CD14-positive monocyte (primary cell): ENCODE results near the gene COL13A1. TPM values are rescaled to one million over a fixed set of nuclear protein-coding genes. Genes with fewer than 3 reads are reported as not detected.

Experiments used
- DNase-seq, 3 donors: peaks; one replicate each; pipeline ENCODE4 v3.0.0-alpha.2; 2011 to 2022
- H2AFZ ChIP-seq: 2 replicates; pipeline ENCODE4 v1.6.0; 2012; ENCODE audit warnings: mild to moderate bottlenecking, low read depth, low read length, inconsistent platforms; ENCODE audit not compliant: insufficient read depth, poor library complexity, severe bottlenecking
- H3K27ac ChIP-seq, 2 donors: 1 replicate in 1 of 2; 2 replicates in 1 of 2; pipeline ENCODE4 v1.5.1; 2012 to 2013; ENCODE audit warnings: low read length in 2 of 2, control low read depth in 1 of 2, inconsistent platforms in 1 of 2, low read depth in 1 of 2, mild to moderate bottlenecking in 1 of 2
- H3K27me3 ChIP-seq, 2 donors: one replicate each; pipeline versions ENCODE4 v1.6.0 to v1.6.1; 2011 to 2013; ENCODE audit warnings: low read length in 2 of 2; ENCODE audit not compliant: control insufficient read depth in 2 of 2, insufficient read depth in 2 of 2
- H3K36me3 ChIP-seq, 2 donors: replicated peaks in 1 of 2; 1 replicate in 1 of 2; 2 replicates in 1 of 2; pipeline versions ENCODE4 v1.5.1 to v1.6.1; 2012 to 2013; ENCODE audit warnings: low read length in 2 of 2, control low read depth in 1 of 2, inconsistent platforms in 1 of 2, mild to moderate bottlenecking in 1 of 2; ENCODE audit not compliant: insufficient read depth in 2 of 2, control insufficient read depth in 1 of 2
- H3K4me1 ChIP-seq, 2 donors: 1 replicate in 1 of 2; 2 replicates in 1 of 2; pipeline versions ENCODE4 v1.5.1 to v1.6.1; 2012 to 2013; ENCODE audit warnings: low read length in 2 of 2, control low read depth in 1 of 2, inconsistent platforms in 1 of 2, mild to moderate bottlenecking in 1 of 2, moderate library complexity in 1 of 2; ENCODE audit not compliant: insufficient read depth in 2 of 2, control insufficient read depth in 1 of 2
- H3K4me2 ChIP-seq: replicated peaks from 2 replicates; pipeline ENCODE3; 2012; ENCODE audit warnings: low read length, moderate library complexity, mild to moderate bottlenecking; ENCODE audit not compliant: poor library complexity, severe bottlenecking; ENCODE audit errors: extremely low read depth
- H3K4me3 ChIP-seq, 3 experiments: fragments of 200-600 bp in 1 of 3; sonication (generic) in 1 of 3; replicated peaks in 1 of 3; 1 replicate in 2 of 3; 2 replicates in 1 of 3; pipeline ENCODE4 v1.5.1; 2011 to 2013; ENCODE audit warnings: low read length in 3 of 3, mild to moderate bottlenecking in 3 of 3, control low read depth in 2 of 3, low read depth in 2 of 3, inconsistent platforms in 1 of 3, moderate library complexity in 1 of 3
- H3K79me2 ChIP-seq: 2 replicates; pipeline ENCODE4 v1.6.0; 2012; ENCODE audit warnings: mild to moderate bottlenecking, control low read depth, inconsistent platforms, low read length, moderate library complexity; ENCODE audit not compliant: insufficient read depth
- H3K9ac ChIP-seq: 2 replicates; pipeline ENCODE4 v1.6.0; 2017; ENCODE audit warnings: low read length, mild to moderate bottlenecking; ENCODE audit not compliant: insufficient read depth, poor library complexity, severe bottlenecking
- H3K9me3 ChIP-seq, 2 donors: replicated peaks in 1 of 2; 1 replicate in 1 of 2; 2 replicates in 1 of 2; pipeline versions ENCODE4 v1.5.1 to v1.6.1; 2012 to 2013; ENCODE audit warnings: low read length in 2 of 2, control low read depth in 1 of 2; ENCODE audit not compliant: control insufficient read depth in 1 of 2, insufficient read depth in 1 of 2
- H4K20me1 ChIP-seq: 2 replicates; pipeline ENCODE4 v1.6.0; 2012; ENCODE audit warnings: mild to moderate bottlenecking, low read length, control low read depth, moderate library complexity; ENCODE audit not compliant: insufficient read depth
- H3K27ac Mint-ChIP-seq, 7 donors: one replicate each; pipeline ENCODE4 v1.8.0; 2020; ENCODE audit warnings: mild to moderate bottlenecking in 7 of 7, mixed read lengths in 7 of 7, moderate library complexity in 6 of 7, inconsistent platforms in 2 of 7
- H3K27me3 Mint-ChIP-seq, 3 donors: one replicate each; pipeline ENCODE4 v1.8.0; 2021 to 2022; ENCODE audit warnings: low read depth in 3 of 3, mild to moderate bottlenecking in 3 of 3, mixed read lengths in 3 of 3, moderate library complexity in 3 of 3, inconsistent platforms in 1 of 3
- H3K36me3 Mint-ChIP-seq, 2 donors: one replicate each; pipeline ENCODE4 v1.8.0; 2020; ENCODE audit warnings: mixed read lengths in 2 of 2, inconsistent platforms in 1 of 2, mild to moderate bottlenecking in 1 of 2
- H3K4me1 Mint-ChIP-seq: one replicate; pipeline ENCODE4 v1.8.0; 2020; ENCODE audit warnings: mild to moderate bottlenecking, mixed read lengths
- H3K4me3 Mint-ChIP-seq, 2 donors: one replicate each; pipeline ENCODE4 v1.8.0; 2020; ENCODE audit warnings: mild to moderate bottlenecking in 2 of 2, mixed read lengths in 2 of 2, moderate library complexity in 1 of 2
- H3K9me3 Mint-ChIP-seq, 7 donors: one replicate each; pipeline ENCODE4 v1.8.0; 2020 to 2022; ENCODE audit warnings: mixed read lengths in 7 of 7, mild to moderate bottlenecking in 6 of 7, moderate library complexity in 6 of 7, inconsistent platforms in 2 of 7
- CTCF ChIP-seq: fragments of 200-600 bp; IDR thresholded peaks from one replicate; pipeline ENCODE4 v1.8.0; 2022; ENCODE audit warnings: antibody characterized with exemption, mild to moderate bottlenecking
- whole genome bisulfite sequencing: methylation state at CpG from one replicate; pipeline ENCODE4 v1.1.5; 2013; ENCODE audit warnings: missing lambda C conversion rate; ENCODE audit not compliant: insufficient coverage; 5-methylcytosine and 5-hydroxymethylcytosine counted together
- intact Hi-C, 2 donors: fragments of 100-400 bp; cut with micrococcal nuclease; formaldehyde crosslinking; loops; one replicate each; pipeline versions ENCODE4 v1.15.0 to v1.15.1; 2023
- polyA plus RNA-seq, 3 donors: library from polyadenylated mRNA; depleted of rRNA in 1 of 3; unstranded in 2 of 3; stranded (reverse) in 1 of 3; fragments of 300-500 nt in 2 of 3; fragments of >200 nt in 1 of 3; fragmentation: Illumina TruSeq in 2 of 3; gene quantifications; 1 replicate in 2 of 3; 2 replicates in 1 of 3; pipeline ENCODE4 v1.2.3, GENCODE V29; 2012 to 2021

COL13A1 gene
- polyA plus RNA-seq, 3 donors = not detected

GRCh38 chr10:69919250-69919649 lies 117.5 kb downstream of the COL13A1 start:
- WGBS = no CpG with 5 or more reads among the region's 1 CpG

GRCh38 chr10:69925111-69925510 lies 123.4 kb downstream of the COL13A1 start:
- no peak overlapping the region for H2AFZ ChIP-seq
- H3K79me2 ChIP-seq = no peaks in the 10 kb centered on the region
- H3K27ac ChIP-seq = no peak overlapping the region
- Mint-ChIP-seq H3K4me1 (no peaks in the 10 kb centered on the region), H3K36me3 (no peaks in the 10 kb centered on the region), H3K27ac (no peak overlapping the region), H3K9me3 (peaks cover 0 to 3% (median 0%) of the 10 kb centered on the region in 7 donors), H3K4me3 (no peak overlapping the region), H3K27me3 (peaks cover 7 to 15% (median 14%) of the 10 kb centered on the region in 3 donors)
- no peaks in the 10 kb centered on the region for H3K36me3 ChIP-seq
- no peaks in the 10 kb centered on the region for H4K20me1 ChIP-seq
- no peak for DNase-seq
- H3K27me3 ChIP-seq = no peaks in the 10 kb centered on the region
- H3K4me2 ChIP-seq = no peak overlapping the region
- no peaks in the 10 kb centered on the region for H3K9me3 ChIP-seq
- intact Hi-C loops = no loop called here
- no peak overlapping the region for H3K4me3 ChIP-seq
- TF ChIP-seq CTCF = no peak
- no peaks in the 10 kb centered on the region for H3K4me1 ChIP-seq
- WGBS = 87% methylated on average over 5 of the region's 5 CpGs
- no peak overlapping the region for H3K9ac ChIP-seq

More at GRCh38 chr10:69919250-69919649, 117.5 kb downstream of the COL13A1 start:
- Histone ChIP-seq H3K9ac (no peak overlapping the region), H3K4me1 (no peaks in the 10 kb centered on the region), H4K20me1 (no peaks in the 10 kb centered on the region), H3K79me2 (no peaks in the 10 kb centered on the region), H3K9me3 (no peaks in the 10 kb centered on the region), H3K4me2 (no peak overlapping the region), H3K27me3 (no peaks in the 10 kb centered on the region), H2AFZ (no peak overlapping the region), H3K27ac (no peak overlapping the region), H3K4me3 (no peak overlapping the region), H3K36me3 (no peaks in the 10 kb centered on the region)
- Mint-ChIP-seq H3K27ac (no peak overlapping the region), H3K4me3 (no peak overlapping the region), H3K27me3 (peaks cover 5 to 10% (median 7%) of the 10 kb centered on the region in 3 donors), H3K9me3 (no peaks in the 10 kb centered on the region), H3K36me3 (no peaks in the 10 kb centered on the region), H3K4me1 (no peaks in the 10 kb centered on the region)
- no peak for DNase-seq
- intact Hi-C loops = no loop called here
- no peak for TF ChIP-seq CTCF
